Endothelial cell of umbilical vein (primary cell): Measurements from ENCODE around the gene GRB2. TPM values are rescaled to one million over a fixed set of nuclear protein-coding genes. Genes with fewer than 3 reads are reported as not detected.

ENCODE experiments used
- BruUV-seq: library from RNA; stranded (reverse); fragments of 400-500 nt; replicated peaks from 2 replicates; lab custom pipeline; 2021; lab: Mats Ljungman, UMichigan
- CTCF ChIA-PET: fragments of 300-600, 350-600 bp; sonication (Branson Sonifier 250); formaldehyde crosslinking; loops from one replicate; lab custom pipeline; 2021; ENCODE audit warnings: antibody characterized with exemption, inconsistent platforms; lab: Charles Lee
- POLR2A ChIA-PET: fragments of 300-600, 350-600 bp; sonication (Branson Sonifier 250); formaldehyde crosslinking; loops from one replicate; lab custom pipeline; 2021; ENCODE audit warnings: antibody characterized with exemption, inconsistent platforms; lab: Charles Lee
- DNase-seq: peaks from one replicate; pipeline ENCODE4 v3.0.0-alpha.2; 2011; ENCODE audit warnings: low read depth, low spot score
- FAIRE-seq: peaks from 2 replicates; lab custom pipeline; 2011; peaks lifted over from hg19 to GRCh38; lab: Jason Lieb, UNC
- H2AFZ ChIP-seq: 2 replicates; pipeline ENCODE4 v1.6.0; 2012; ENCODE audit warnings: low read depth, low read length, control low read depth, inconsistent platforms
- H3K27ac ChIP-seq: 2 replicates; pipeline ENCODE4 v1.5.1; 2011; ENCODE audit warnings: low read depth, mild to moderate bottlenecking, control low read depth, low read length, moderate library complexity; ENCODE audit not compliant: insufficient read depth
- H3K27me3 ChIP-seq, 2 experiments: 2 replicates each; pipeline versions ENCODE4 v1.6.0 to v1.6.1; 2011; ENCODE audit warnings: low read length in 2 of 2, mixed read lengths in 1 of 2; ENCODE audit not compliant: control insufficient read depth in 2 of 2, insufficient read depth in 2 of 2
- H3K36me3 ChIP-seq, 2 experiments: 2 replicates in 1 of 2; 3 replicates in 1 of 2; pipeline ENCODE4 v1.5.1; 2011; ENCODE audit warnings: low read length in 2 of 2, mild to moderate bottlenecking in 1 of 2, moderate library complexity in 1 of 2; ENCODE audit not compliant: control insufficient read depth in 2 of 2, insufficient read depth in 2 of 2; ENCODE audit errors: extremely low read depth in 1 of 2
- H3K4me1 ChIP-seq: 3 replicates; pipeline ENCODE4 v1.5.1; 2011; ENCODE audit warnings: mild to moderate bottlenecking, low read length; ENCODE audit not compliant: control insufficient read depth, insufficient read depth; ENCODE audit errors: extremely low read depth
- H3K4me2 ChIP-seq: 2 replicates; pipeline ENCODE4 v1.6.1; 2011; ENCODE audit warnings: low read length, control low read depth, mixed read lengths; ENCODE audit not compliant: insufficient read depth
- H3K4me3 ChIP-seq, 3 experiments: fragments of 200-600 bp in 1 of 3; sonication (generic), shearing (Covaris generic) in 1 of 3; replicated peaks in 1 of 3; 2 replicates each; pipeline ENCODE4 v1.5.1; 2011 to 2016; ENCODE audit warnings: control low read depth in 3 of 3, low read length in 3 of 3, mild to moderate bottlenecking in 2 of 3, inconsistent platforms in 1 of 3, low read depth in 1 of 3, moderate library complexity in 1 of 3; ENCODE audit not compliant: insufficient read depth in 1 of 3
- H3K79me2 ChIP-seq: 2 replicates; pipeline ENCODE4 v1.6.0; 2012; ENCODE audit warnings: low read length, inconsistent platforms; ENCODE audit not compliant: control insufficient read depth, insufficient read depth
- H3K9ac ChIP-seq: replicated peaks from 2 replicates; pipeline ENCODE3; 2011; ENCODE audit warnings: low read length, control low read depth; ENCODE audit not compliant: insufficient read depth; ENCODE audit errors: extremely low read depth
- H3K9me1 ChIP-seq: replicated peaks from 3 replicates; pipeline ENCODE4 v1.6.0; 2011; ENCODE audit warnings: mild to moderate bottlenecking, low read length; ENCODE audit not compliant: control insufficient read depth, insufficient read depth; ENCODE audit errors: extremely low read depth
- H3K9me3 ChIP-seq: replicated peaks from 2 replicates; pipeline ENCODE4 v1.5.1; 2012; ENCODE audit warnings: low read length, inconsistent platforms; ENCODE audit not compliant: control insufficient read depth, insufficient read depth
- H4K20me1 ChIP-seq: replicated peaks from 2 replicates; pipeline ENCODE3; 2011; ENCODE audit warnings: mild to moderate bottlenecking, low read length; ENCODE audit not compliant: control insufficient read depth, insufficient read depth; ENCODE audit errors: extremely low read depth
- EZH2 ChIP-seq: IDR thresholded peaks from 2 replicates; pipeline ENCODE4 v1.6.1; 2012; ENCODE audit warnings: borderline replicate concordance, low read depth, mild to moderate bottlenecking, moderate library complexity, low read length, inconsistent platforms; ENCODE audit not compliant: severe bottlenecking
- FOS ChIP-seq: IDR thresholded peaks from 2 replicates; pipeline ENCODE4 v1.6.1; 2011; ENCODE audit warnings: mild to moderate bottlenecking, low read length, moderate library complexity, borderline replicate concordance; ENCODE audit not compliant: insufficient read depth
- GATA2 ChIP-seq: IDR thresholded peaks from 2 replicates; pipeline ENCODE4 v1.7.0; 2011; ENCODE audit warnings: low read depth, mild to moderate bottlenecking, moderate library complexity, mixed read lengths, low read length; ENCODE audit not compliant: insufficient read length, insufficient read depth
- JUN ChIP-seq: IDR thresholded peaks from 2 replicates; pipeline ENCODE4 v1.6.1; 2011; ENCODE audit warnings: borderline replicate concordance, low read depth; ENCODE audit not compliant: insufficient read length, insufficient read depth
- MYC ChIP-seq: IDR thresholded peaks from one replicate; pipeline ENCODE4 v1.6.1; 2011; ENCODE audit warnings: mild to moderate bottlenecking, low read depth, low read length
- POLR2A ChIP-seq: IDR thresholded peaks from 2 replicates; pipeline ENCODE4 v1.6.1; 2012; ENCODE audit warnings: low read depth, mild to moderate bottlenecking, control low read depth, low read length
- POLR2AphosphoS5 ChIP-seq: IDR thresholded peaks from 2 replicates; pipeline ENCODE4 v1.6.1; 2012; ENCODE audit warnings: low read depth, mild to moderate bottlenecking, control low read depth, low read length, moderate library complexity; ENCODE audit not compliant: insufficient read depth
- dilution Hi-C: fragments of 300-500 bp; cut with MboI; formaldehyde crosslinking; loops from one replicate; pipeline ENCODE4 v1.15.0; 2019; ENCODE audit warnings: low sequenced_read_pairs; ENCODE audit not compliant: extremely low pct_ligation_motif_present
- intact Hi-C: fragments of 100-400 bp; cut with micrococcal nuclease; formaldehyde crosslinking; loops from one replicate; pipeline ENCODE4 v1.10.0; 2022
- polyA plus RNA-seq, 4 experiments: library from polyadenylated mRNA; depleted of rRNA in 3 of 4; stranded (reverse) in 3 of 4; unstranded in 1 of 4; fragments of >200 nt; gene quantifications; 2 replicates each; pipeline versions ENCODE4 v1.2.1 to v1.2.3, GENCODE V29; 2011 to 2012; ENCODE audit warnings: missing spikeins in 1 of 4
- total RNA-seq: library from RNA; stranded (reverse); gene quantifications from 2 replicates; pipeline ENCODE4 v1.2.3, GENCODE V29; 2021
- TF ChIP-seq, protein P1 (sequence below), 2 donors: IDR thresholded peaks; 1 replicate in 1 of 2; 2 replicates in 1 of 2; pipeline ENCODE4 v1.5.1; 2011; ENCODE audit warnings: low read length in 2 of 2, mild to moderate bottlenecking in 2 of 2, moderate library complexity in 2 of 2, control low read depth in 1 of 2, inconsistent platforms in 1 of 2, low read depth in 1 of 2; ENCODE audit not compliant: insufficient read depth in 1 of 2; ENCODE audit errors: extremely low read depth in 1 of 2
- TF ChIP-seq, protein P2 (sequence below): IDR thresholded peaks from 2 replicates; pipeline ENCODE4 v1.6.1; 2011; ENCODE audit not compliant: insufficient read depth, insufficient read length

The GRB2 gene
- total and polyA plus RNA-seq, 2 donors (not counting 3 experiments of a cell fraction or from before 2014, with no cell fraction given), result 51.5 to 93.9 TPM

DNA sequence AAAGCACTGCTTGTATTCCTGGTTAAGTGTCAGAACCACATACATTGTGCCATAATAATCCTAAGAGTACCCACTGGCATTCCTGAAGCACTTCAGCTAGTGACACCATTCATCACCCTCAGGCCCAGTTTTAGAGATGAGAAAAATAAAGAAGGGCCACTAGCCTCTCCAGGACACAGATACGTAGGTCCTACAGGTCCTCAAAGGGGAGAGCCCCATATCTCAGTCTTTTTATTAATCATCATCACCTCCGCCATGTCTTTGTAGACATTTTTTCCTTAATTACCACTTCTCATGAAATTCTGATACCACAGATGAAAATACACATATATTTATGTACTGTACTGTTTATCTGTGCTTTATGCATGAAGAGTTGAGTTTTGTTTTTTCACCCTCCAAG is 43.5 kb downstream of the GRB2 start:
- ChIA-PET POLR2A (interaction anchor here (0.7 kb wide), 1 partner anchor 73 kb away, joined by 4 read pairs; the partner anchor contains the start of gene SLC25A19), CTCF (no interaction called here)
- dilution Hi-C loops, result no loop called here
- peaks cover 7% of the 10 kb centered on the region for H4K20me1 ChIP-seq
- H3K4me1 ChIP-seq, result peaks cover 19% of the 10 kb centered on the region
- no peaks in the 10 kb centered on the region for H3K9me1 ChIP-seq
- no peak overlapping the region for H3K4me3 ChIP-seq
- TF ChIP-seq FOS (no peak), JUN (no peak), EZH2 (no peak), MYC (no peak), POLR2AphosphoS5 (no peak), GATA2 (no peak), POLR2A (no peak)
- TF ChIP-seq, protein P1, sequence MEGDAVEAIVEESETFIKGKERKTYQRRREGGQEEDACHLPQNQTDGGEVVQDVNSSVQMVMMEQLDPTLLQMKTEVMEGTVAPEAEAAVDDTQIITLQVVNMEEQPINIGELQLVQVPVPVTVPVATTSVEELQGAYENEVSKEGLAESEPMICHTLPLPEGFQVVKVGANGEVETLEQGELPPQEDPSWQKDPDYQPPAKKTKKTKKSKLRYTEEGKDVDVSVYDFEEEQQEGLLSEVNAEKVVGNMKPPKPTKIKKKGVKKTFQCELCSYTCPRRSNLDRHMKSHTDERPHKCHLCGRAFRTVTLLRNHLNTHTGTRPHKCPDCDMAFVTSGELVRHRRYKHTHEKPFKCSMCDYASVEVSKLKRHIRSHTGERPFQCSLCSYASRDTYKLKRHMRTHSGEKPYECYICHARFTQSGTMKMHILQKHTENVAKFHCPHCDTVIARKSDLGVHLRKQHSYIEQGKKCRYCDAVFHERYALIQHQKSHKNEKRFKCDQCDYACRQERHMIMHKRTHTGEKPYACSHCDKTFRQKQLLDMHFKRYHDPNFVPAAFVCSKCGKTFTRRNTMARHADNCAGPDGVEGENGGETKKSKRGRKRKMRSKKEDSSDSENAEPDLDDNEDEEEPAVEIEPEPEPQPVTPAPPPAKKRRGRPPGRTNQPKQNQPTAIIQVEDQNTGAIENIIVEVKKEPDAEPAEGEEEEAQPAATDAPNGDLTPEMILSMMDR (IDR thresholded peaks at IDR 0.05; ENCODE audit: extremely low read depth in 1 of 2, insufficient read depth in 1 of 2, low read depth in 1 of 2, low read length in 2 of 2), result no peak
- TF ChIP-seq, protein P2, sequence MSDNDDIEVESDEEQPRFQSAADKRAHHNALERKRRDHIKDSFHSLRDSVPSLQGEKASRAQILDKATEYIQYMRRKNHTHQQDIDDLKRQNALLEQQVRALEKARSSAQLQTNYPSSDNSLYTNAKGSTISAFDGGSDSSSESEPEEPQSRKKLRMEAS, result no peak
- DNase-seq (no peak), FAIRE-seq (no peak)
- intact Hi-C loops, result no loop called here
- H3K9me3 ChIP-seq, result no peaks in the 10 kb centered on the region
- H3K27ac ChIP-seq, result no peak overlapping the region
- H3K4me2 ChIP-seq, result no peak overlapping the region
- no peak overlapping the region for H3K9ac ChIP-seq
- H3K27me3 ChIP-seq, result no peaks in the 10 kb centered on the region
- BruUV-seq, result no TSS peak
- H2AFZ ChIP-seq, result no peak overlapping the region
- no peaks in the 10 kb centered on the region for H3K36me3 ChIP-seq
- peaks cover 79% of the 10 kb centered on the region for H3K79me2 ChIP-seq
